ENCODE results near the gene UTP4.

UTP4 gene

DNA sequence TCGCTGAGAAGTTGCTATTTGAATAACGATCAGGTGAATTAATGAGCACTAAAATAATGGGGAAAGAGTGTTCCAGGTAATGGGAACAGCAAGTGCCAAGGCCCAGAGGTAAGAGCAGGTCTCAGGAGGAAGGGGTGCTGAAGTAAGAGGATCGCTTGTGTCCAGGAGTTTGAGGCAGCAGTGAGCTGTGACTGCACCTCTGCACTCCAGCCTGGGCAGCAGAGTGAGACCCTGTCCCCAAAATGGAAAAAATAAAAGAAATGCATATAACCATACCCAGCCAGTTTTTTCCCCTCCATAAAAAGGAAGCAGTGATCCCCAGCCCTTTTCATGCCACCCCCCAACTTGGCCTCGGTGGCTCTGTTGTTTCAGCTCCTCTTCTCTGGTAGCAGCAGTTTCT, 43.8 kb upstream of the UTP4 start:
- no peaks in the 10 kb centered on the region for H3K36me3 ChIP-seq
- no peak for DNase-seq
- no peaks in the 10 kb centered on the region for H3K27me3 ChIP-seq (ENCODE audit: insufficient read depth, low read depth, severe bottlenecking)
- H3K9me3 ChIP-seq (ENCODE audit: severe bottlenecking), result no peaks in the 10 kb centered on the region
- TF ChIP-seq, protein P1, sequence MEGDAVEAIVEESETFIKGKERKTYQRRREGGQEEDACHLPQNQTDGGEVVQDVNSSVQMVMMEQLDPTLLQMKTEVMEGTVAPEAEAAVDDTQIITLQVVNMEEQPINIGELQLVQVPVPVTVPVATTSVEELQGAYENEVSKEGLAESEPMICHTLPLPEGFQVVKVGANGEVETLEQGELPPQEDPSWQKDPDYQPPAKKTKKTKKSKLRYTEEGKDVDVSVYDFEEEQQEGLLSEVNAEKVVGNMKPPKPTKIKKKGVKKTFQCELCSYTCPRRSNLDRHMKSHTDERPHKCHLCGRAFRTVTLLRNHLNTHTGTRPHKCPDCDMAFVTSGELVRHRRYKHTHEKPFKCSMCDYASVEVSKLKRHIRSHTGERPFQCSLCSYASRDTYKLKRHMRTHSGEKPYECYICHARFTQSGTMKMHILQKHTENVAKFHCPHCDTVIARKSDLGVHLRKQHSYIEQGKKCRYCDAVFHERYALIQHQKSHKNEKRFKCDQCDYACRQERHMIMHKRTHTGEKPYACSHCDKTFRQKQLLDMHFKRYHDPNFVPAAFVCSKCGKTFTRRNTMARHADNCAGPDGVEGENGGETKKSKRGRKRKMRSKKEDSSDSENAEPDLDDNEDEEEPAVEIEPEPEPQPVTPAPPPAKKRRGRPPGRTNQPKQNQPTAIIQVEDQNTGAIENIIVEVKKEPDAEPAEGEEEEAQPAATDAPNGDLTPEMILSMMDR (IDR thresholded peaks at IDR 0.05; ENCODE audit: low read depth, low read length), result no peak
- no peak overlapping the region for H3K4me3 ChIP-seq (ENCODE audit: low read depth, low read length)
- H3K27ac ChIP-seq, result no peak overlapping the region

DNA sequence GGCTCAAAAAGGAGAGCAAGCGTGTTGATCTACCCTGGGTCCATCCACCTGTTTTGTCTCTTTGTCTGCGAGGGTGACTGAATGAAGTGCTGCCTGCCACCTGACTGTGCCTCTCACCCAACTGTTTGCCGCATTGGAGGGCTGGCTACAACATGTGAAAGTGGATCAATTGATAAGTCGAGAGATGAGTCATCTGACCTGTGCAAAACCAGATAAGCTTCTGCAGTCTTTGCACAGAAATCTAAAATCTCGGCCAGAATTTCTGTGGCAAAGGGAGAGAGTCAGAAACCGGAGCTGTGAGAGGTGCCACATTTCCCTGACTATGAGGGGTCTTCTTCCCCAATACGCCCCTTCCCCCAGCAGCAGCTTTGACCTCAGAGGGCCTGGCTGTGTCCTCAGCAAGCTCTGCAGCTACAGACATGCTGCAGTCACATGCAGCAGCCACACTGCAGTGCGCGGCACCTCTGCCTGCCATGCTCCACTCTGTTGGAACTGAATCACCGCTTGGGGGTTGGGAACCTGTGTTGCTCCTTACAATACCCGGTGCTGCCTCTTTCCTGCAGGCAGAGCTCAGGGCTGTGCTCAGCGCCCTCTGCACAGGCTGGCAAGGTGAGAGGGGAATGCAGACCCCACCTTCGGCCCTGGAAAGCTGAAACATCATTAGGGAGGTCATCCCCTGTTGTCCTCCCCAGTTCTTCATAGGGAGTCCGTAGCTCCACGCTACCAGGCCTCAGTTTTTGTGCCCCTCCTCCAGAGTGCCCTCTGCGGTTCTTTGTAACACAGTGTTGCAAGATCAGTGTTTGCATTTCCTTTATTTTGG, 43.1 kb upstream of the UTP4 start:
- Histone ChIP-seq H3K36me3 (no peaks in the 10 kb centered on the region), H3K4me3 (ENCODE audit: low read depth, low read length) (no peak overlapping the region), H3K27me3 (ENCODE audit: insufficient read depth, low read depth, severe bottlenecking) (no peaks in the 10 kb centered on the region), H3K9me3 (ENCODE audit: severe bottlenecking) (no peaks in the 10 kb centered on the region), H3K27ac (no peak overlapping the region)
- no peak for DNase-seq
- TF ChIP-seq, protein P1 (IDR thresholded peaks at IDR 0.05; ENCODE audit: low read depth, low read length), result no peak

DNA sequence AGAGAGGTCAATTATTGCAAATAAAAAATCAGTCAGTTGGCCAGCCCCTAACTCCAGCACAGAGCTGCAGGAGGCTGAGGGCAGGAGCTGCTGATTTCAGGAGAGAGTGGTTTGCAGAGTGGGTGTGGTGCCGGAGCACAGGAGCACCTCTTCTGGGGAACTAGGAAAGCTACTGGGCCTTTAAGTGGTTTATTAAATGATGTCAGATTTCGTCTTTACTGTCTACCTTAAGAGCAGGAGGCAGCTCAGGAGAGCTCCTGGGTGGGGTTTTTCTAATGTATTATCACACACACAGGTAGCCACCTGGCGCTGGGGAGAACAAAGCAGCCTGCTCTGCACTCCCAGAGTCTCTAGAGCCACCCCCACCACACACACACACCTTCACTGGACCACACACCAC, 38.5 kb upstream of the UTP4 start:
- H3K9me3 ChIP-seq (ENCODE audit: severe bottlenecking), result no peaks in the 10 kb centered on the region
- no peaks in the 10 kb centered on the region for H3K36me3 ChIP-seq
- no peaks in the 10 kb centered on the region for H3K27me3 ChIP-seq (ENCODE audit: insufficient read depth, low read depth, severe bottlenecking)
- H3K4me3 ChIP-seq (ENCODE audit: low read depth, low read length), result no peak overlapping the region
- no peak overlapping the region for H3K27ac ChIP-seq
- TF ChIP-seq, protein P1 (IDR thresholded peaks at IDR 0.05; ENCODE audit: low read depth, low read length), result no peak
- DNase-seq, result no peak

DNA sequence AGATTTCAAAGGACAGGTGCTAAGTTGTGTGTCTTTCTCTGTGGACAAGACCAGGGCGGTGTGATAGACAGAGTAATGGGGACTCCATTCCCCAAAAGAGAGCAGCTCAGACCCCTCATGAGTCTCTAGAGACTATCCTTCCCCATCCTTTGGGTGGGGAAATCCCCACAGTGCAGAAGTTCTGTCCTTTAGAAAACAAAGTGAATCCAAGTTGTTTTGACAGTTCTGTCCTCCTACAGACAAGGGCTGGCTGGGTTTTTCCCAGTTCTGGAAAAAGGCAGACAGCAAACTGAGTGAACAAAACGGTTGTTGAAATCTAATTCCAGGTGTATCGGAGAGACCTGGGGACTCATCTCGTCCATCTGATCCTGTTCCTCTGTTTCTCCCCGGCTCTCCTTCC, 37.9 kb upstream of the UTP4 start:
- no peak for DNase-seq
- no peaks in the 10 kb centered on the region for H3K36me3 ChIP-seq
- TF ChIP-seq, protein P1 (IDR thresholded peaks at IDR 0.05; ENCODE audit: low read depth, low read length), result no peak
- H3K9me3 ChIP-seq (ENCODE audit: severe bottlenecking), result no peaks in the 10 kb centered on the region
- no peaks in the 10 kb centered on the region for H3K27me3 ChIP-seq (ENCODE audit: insufficient read depth, low read depth, severe bottlenecking)
- H3K4me3 ChIP-seq (ENCODE audit: low read depth, low read length), result no peak overlapping the region
- no peak overlapping the region for H3K27ac ChIP-seq

DNA sequence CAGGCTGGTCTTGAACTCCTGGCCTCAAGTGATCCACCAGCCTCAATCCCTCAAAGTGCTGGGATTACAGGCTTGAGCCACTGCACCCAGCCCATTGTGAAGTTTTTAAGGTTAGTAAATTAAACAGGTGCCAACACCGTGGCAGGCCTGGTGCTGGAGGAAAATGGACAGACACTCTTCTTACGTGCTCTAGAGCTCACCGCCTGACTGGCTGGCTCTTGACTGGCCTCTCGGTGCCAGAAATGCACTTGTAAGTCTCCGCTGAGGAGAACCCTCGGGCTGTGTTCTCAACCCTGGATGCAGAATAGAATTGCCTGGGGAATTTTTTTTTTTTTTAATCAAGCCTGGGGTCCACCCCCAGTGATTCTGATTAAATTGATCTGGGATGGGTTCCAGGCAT, 37.3 kb upstream of the UTP4 start:
- TF ChIP-seq, protein P1 (IDR thresholded peaks at IDR 0.05; ENCODE audit: low read depth, low read length), result no peak
- DNase-seq, result no peak

More for the DNA sequence above, 37.3 kb upstream of the UTP4 start:
- Histone ChIP-seq H3K9me3 (ENCODE audit: severe bottlenecking) (no peaks in the 10 kb centered on the region), H3K36me3 (no peaks in the 10 kb centered on the region), H3K27ac (no peak overlapping the region), H3K4me3 (ENCODE audit: low read depth, low read length) (no peak overlapping the region), H3K27me3 (ENCODE audit: insufficient read depth, low read depth, severe bottlenecking) (no peaks in the 10 kb centered on the region)
